HG02943 (cell line): ENCODE measurements around the gene SMIM22.
A peak's percentile ranks its signal among the peaks of the same experiment; 100 is the strongest.
"Not testable (repeated sequence)": the region's sequence is repeated elsewhere in the genome, so short reads cannot be mapped to it uniquely, and the experiment has no call there.

Source experiments
- ATAC-seq: cut with Tn5 transposase; IDR thresholded peaks from one replicate; pipeline ENCODE4 v1.9.1; 2021; ENCODE audit warnings: mild to moderate bottlenecking, low read depth, moderate library complexity; ENCODE audit not compliant: unreplicated experiment

Gene SMIM22

GRCh38 chr16:4768549-4769305 lies 26.4 kb upstream of the SMIM22 start:
- ATAC-seq, result peak; percentile 63

GRCh38 chr16:4769306-4769638 lies 25.9 kb upstream of the SMIM22 start:
- no peak for ATAC-seq

GRCh38 chr16:4771646-4772045 lies 23.5 kb upstream of the SMIM22 start:
- ATAC-seq, result no peak

GRCh38 chr16:4772351-4772750 lies 22.8 kb upstream of the SMIM22 start:
- no peak for ATAC-seq

GRCh38 chr16:4775005-4775404 lies 20.2 kb upstream of the SMIM22 start:
- ATAC-seq, result no peak

GRCh38 chr16:4776141-4776705 lies 18.9 kb upstream of the SMIM22 start:
- ATAC-seq, result no peak

- no peak for ATAC-seq
Observed at GRCh38 chr16:4777339-4778049, 17.7 kb upstream of the SMIM22 start.

- no peak for ATAC-seq
Observed at GRCh38 chr16:4778050-4778392, 17.1 kb upstream of the SMIM22 start.

- ATAC-seq, result no peak
Observed at GRCh38 chr16:4780235-4780634, 14.9 kb upstream of the SMIM22 start.

GRCh38 chr16:4783251-4783950 lies 11.8 kb upstream of the SMIM22 start:
- ATAC-seq, result no peak

- ATAC-seq, result no peak
Observed at GRCh38 chr16:4783951-4784336, 11.2 kb upstream of the SMIM22 start.

GRCh38 chr16:4784444-4784987 lies 10.7 kb upstream of the SMIM22 start:
- ATAC-seq, result not testable (repeated sequence)

- no peak for ATAC-seq
Observed at GRCh38 chr16:4785758-4786433, 9.3 kb upstream of the SMIM22 start.

GRCh38 chr16:4787068-4787467 lies 8.1 kb upstream of the SMIM22 start:
- ATAC-seq, result no peak

- ATAC-seq, result no peak
Observed at GRCh38 chr16:4787627-4788482, 7.3 kb upstream of the SMIM22 start, which contains the start of gene SEPTIN12. SEPTIN12 (minus strand) TSS chr16:4788345; CDS start chr16:4787645, 700 bp downstream.

- ATAC-seq, result no peak
Observed at GRCh38 chr16:4788489-4788889, 6.7 kb upstream of the SMIM22 start.

- ATAC-seq, result no peak
Observed at GRCh38 chr16:4788910-4789309, 6.3 kb upstream of the SMIM22 start.

GRCh38 chr16:4790261-4790660 lies 4.9 kb upstream of the SMIM22 start:
- ATAC-seq, result no peak

GRCh38 chr16:4790871-4791270 lies 4.3 kb upstream of the SMIM22 start:
- no peak for ATAC-seq
